ENCODE data around the gene RRP1B. TPM values are rescaled to one million over a fixed set of nuclear protein-coding genes. Genes with fewer than 3 reads are reported as not detected.

RRP1B gene
- total RNA-seq, 1 donor from 2014 or later, result 34.0 TPM

DNA sequence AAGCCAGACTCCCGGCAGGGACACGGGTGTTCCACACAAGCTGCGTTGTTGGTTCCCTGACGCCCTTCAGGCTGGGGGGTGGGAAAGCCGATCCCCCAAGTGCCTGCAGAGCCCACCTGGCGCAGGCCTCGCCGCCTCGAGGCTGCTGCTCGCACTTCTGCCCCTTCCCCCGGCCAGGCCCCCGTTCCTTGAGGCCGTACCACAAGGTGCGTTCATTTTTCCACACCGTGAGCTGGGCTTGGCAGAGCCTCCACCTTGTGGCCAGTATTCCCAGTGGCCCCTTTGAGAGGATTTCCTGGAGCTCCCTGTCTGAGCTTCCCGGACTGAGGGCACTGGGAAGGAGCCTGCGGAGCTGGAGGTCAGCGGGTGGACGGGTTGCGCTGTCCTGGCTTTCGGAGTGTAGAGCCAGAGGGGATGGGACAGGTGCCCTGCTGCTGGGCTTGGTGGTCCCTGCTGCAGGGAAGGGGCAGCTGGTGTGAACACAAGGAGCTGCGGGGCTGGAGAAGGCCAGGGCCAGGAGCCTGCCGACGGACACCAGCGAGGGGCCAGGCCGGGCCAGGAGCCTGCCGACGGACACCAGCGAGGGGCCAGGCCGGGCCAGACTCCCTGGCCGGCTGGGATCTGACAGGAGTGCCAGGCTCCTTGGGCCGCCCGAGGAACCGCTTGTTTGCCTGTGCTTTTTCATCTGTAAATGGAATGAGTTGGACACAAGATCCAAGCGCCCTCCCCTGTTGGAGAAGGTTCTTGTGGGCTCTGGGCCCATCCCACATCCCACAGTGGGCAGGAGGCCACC, 78.0 kb downstream of the RRP1B start:
- Mint-ChIP-seq H3K4me3 (ENCODE audit: unreplicated experiment) (no peak overlapping the region), H3K36me3 (ENCODE audit: low read depth, unreplicated experiment) (peaks cover 29% of the 10 kb centered on the region), H3K27me3 (ENCODE audit: low read depth, unreplicated experiment) (no peaks in the 10 kb centered on the region), H3K9me3 (ENCODE audit: unreplicated experiment) (peaks cover 2% of the 10 kb centered on the region), H3K27ac (ENCODE audit: unreplicated experiment) (no peak overlapping the region), H3K4me1 (ENCODE audit: low read depth, unreplicated experiment) (peaks cover 27% of the 10 kb centered on the region)
- Histone ChIP-seq H2AFZ (ENCODE audit: low read depth, low read length) (no peak overlapping the region), H3K27me3 (ENCODE audit: insufficient read depth, low read length) (no peaks in the 10 kb centered on the region), H3K4me1 (ENCODE audit: insufficient read depth, low read length) (peaks cover 30% of the 10 kb centered on the region), H3K4me2 (ENCODE audit: low read length) (no peak overlapping the region), H3K9ac (ENCODE audit: low read length) (no peak overlapping the region), H3K9me3 (ENCODE audit: insufficient read depth, low read depth, low read length) (peaks cover 4% of the 10 kb centered on the region), H4K20me1 (ENCODE audit: insufficient read depth, low read length) (peaks cover 90% of the 10 kb centered on the region), H3K36me3 (ENCODE audit: insufficient read depth, low read length) (no peaks in the 10 kb centered on the region), H3K79me2 (ENCODE audit: insufficient read depth, low read length) (peaks cover 34% of the 10 kb centered on the region), H3K27ac (ENCODE audit: low read depth, low read length) (no peak overlapping the region), H3K4me3 (ENCODE audit: insufficient read depth, low read depth, low read length) (no peak overlapping the region)
- no peak for TF ChIP-seq EZH2 (IDR thresholded peaks at IDR 0.05; ENCODE audit: insufficient read depth, low read length)
- TF ChIP-seq, protein P1, sequence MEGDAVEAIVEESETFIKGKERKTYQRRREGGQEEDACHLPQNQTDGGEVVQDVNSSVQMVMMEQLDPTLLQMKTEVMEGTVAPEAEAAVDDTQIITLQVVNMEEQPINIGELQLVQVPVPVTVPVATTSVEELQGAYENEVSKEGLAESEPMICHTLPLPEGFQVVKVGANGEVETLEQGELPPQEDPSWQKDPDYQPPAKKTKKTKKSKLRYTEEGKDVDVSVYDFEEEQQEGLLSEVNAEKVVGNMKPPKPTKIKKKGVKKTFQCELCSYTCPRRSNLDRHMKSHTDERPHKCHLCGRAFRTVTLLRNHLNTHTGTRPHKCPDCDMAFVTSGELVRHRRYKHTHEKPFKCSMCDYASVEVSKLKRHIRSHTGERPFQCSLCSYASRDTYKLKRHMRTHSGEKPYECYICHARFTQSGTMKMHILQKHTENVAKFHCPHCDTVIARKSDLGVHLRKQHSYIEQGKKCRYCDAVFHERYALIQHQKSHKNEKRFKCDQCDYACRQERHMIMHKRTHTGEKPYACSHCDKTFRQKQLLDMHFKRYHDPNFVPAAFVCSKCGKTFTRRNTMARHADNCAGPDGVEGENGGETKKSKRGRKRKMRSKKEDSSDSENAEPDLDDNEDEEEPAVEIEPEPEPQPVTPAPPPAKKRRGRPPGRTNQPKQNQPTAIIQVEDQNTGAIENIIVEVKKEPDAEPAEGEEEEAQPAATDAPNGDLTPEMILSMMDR (IDR thresholded peaks at IDR 0.05; ENCODE audit: insufficient read depth, low read depth, low read length), result no peak
- no peak for FAIRE-seq
- DNase-seq (ENCODE audit: low read depth), result no peak

DNA sequence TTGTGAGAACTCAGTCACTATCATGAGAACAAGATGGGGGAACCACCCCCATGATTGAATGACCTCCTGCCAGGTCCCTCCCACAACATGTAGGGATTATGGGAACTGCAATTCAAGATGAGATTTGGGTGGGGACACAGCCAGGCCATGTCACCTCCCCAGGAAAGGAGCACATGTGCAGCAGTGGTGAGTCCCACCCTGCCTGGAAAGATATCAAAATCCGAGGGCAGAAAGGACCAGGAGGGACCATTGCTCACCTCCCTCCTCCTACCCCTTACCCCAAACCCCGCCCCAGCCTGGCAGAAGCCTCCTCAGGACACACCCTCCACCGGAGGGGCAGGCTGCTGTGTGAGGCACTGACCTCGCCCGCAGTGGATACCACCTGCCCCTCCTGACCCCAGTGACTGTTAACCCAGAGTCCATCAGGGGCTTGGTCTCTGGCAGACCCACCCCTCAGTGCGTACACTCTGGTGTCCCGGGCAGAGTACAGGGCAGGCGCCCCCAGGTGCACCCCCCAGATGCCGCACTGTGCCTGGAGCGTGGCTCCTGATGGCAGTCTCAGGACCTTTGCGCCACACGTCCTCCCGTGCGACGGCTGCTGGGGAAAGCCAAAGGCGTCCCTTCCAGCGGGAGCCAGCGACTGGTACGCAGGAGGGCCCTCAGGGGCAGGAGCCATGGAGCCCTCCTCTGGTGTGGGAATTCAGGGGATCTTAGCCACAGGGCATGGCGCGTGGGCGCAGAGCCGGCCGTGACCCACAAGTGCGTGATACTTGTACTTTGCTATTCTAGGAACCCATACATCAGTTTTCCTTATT, 80.5 kb downstream of the RRP1B start:
- Mint-ChIP-seq H3K27me3 (ENCODE audit: low read depth, unreplicated experiment) (no peaks in the 10 kb centered on the region), H3K27ac (ENCODE audit: unreplicated experiment) (no peak overlapping the region), H3K4me3 (ENCODE audit: unreplicated experiment) (no peak overlapping the region), H3K36me3 (ENCODE audit: low read depth, unreplicated experiment) (peaks cover 33% of the 10 kb centered on the region), H3K4me1 (ENCODE audit: low read depth, unreplicated experiment) (peaks cover 10% of the 10 kb centered on the region), H3K9me3 (ENCODE audit: unreplicated experiment) (peaks cover 2% of the 10 kb centered on the region)
- H3K79me2 ChIP-seq (ENCODE audit: insufficient read depth, low read length), result peaks cover 18% of the 10 kb centered on the region
- H3K36me3 ChIP-seq (ENCODE audit: insufficient read depth, low read length), result peaks cover 3% of the 10 kb centered on the region
- no peak overlapping the region for H2AFZ ChIP-seq (ENCODE audit: low read depth, low read length)
- FAIRE-seq (no peak), DNase-seq (ENCODE audit: low read depth) (no peak)
- H3K9me3 ChIP-seq (ENCODE audit: insufficient read depth, low read depth, low read length), result peaks cover 4% of the 10 kb centered on the region
- H4K20me1 ChIP-seq (ENCODE audit: insufficient read depth, low read length), result peaks cover 76% of the 10 kb centered on the region
- no peaks in the 10 kb centered on the region for H3K27me3 ChIP-seq (ENCODE audit: insufficient read depth, low read length)
- H3K27ac ChIP-seq (ENCODE audit: low read depth, low read length), result no peak overlapping the region
- no peak overlapping the region for H3K4me3 ChIP-seq (ENCODE audit: insufficient read depth, low read depth, low read length)
- H3K4me1 ChIP-seq (ENCODE audit: insufficient read depth, low read length), result peaks cover 8% of the 10 kb centered on the region
- H3K9ac ChIP-seq (ENCODE audit: low read length), result no peak overlapping the region
- no peak overlapping the region for H3K4me2 ChIP-seq (ENCODE audit: low read length)
- TF ChIP-seq, protein P1 (IDR thresholded peaks at IDR 0.05; ENCODE audit: insufficient read depth, low read depth, low read length), result no peak
- no peak for TF ChIP-seq EZH2 (IDR thresholded peaks at IDR 0.05; ENCODE audit: insufficient read depth, low read length)
